OCI-LY7 (cell line): ENCODE results near the gene GSTK1. TPM values are rescaled to one million over a fixed set of nuclear protein-coding genes. Genes with fewer than 3 reads are reported as not detected.

Experiments
- BruUV-seq: library from RNA; stranded (reverse); fragments of 400-500 nt; replicated peaks from 2 replicates; lab custom pipeline; 2021; lab: Mats Ljungman, UMichigan
- CTCF ChIA-PET: fragments of 300-600 bp; sonication (Branson Sonifier 250); formaldehyde crosslinking; loops from one replicate; lab custom pipeline; 2022; ENCODE audit warnings: antibody characterized with exemption; ENCODE audit not compliant: unreplicated experiment; lab: Charles Lee
- POLR2A ChIA-PET: fragments of 300-600 bp; sonication (Branson Sonifier 250); formaldehyde crosslinking; loops from one replicate; lab custom pipeline; 2022; ENCODE audit warnings: antibody characterized with exemption; lab: Charles Lee
- DNase-seq: peaks from one replicate; pipeline ENCODE4 v3.0.0-alpha.2; 2015; ENCODE audit warnings: low spot score
- H2AFZ ChIP-seq: fragments of 200-600 bp; sonication (generic), shearing (Covaris generic); 2 replicates; pipeline ENCODE4 v1.6.1; 2014; ENCODE audit warnings: mild to moderate bottlenecking, antibody characterized with exemption, low read length, moderate library complexity
- H3K27ac ChIP-seq: fragments of 200-600 bp; sonication (generic); 2 replicates; pipeline ENCODE4 v1.5.1; 2014; ENCODE audit warnings: mixed run types, low read depth, mild to moderate bottlenecking, moderate library complexity, low read length, inconsistent platforms; ENCODE audit not compliant: poor library complexity, severe bottlenecking
- H3K36me3 ChIP-seq: fragments of 200-600 bp; sonication (generic); 2 replicates; pipeline ENCODE4 v1.6.1; 2014; ENCODE audit warnings: mild to moderate bottlenecking, antibody characterized with exemption, low read length, moderate library complexity, mixed read lengths; ENCODE audit not compliant: insufficient read depth
- H3K4me1 ChIP-seq: fragments of 200-600 bp; sonication (generic); 2 replicates; pipeline ENCODE4 v1.5.1; 2014; ENCODE audit warnings: mild to moderate bottlenecking, low read length; ENCODE audit not compliant: insufficient read depth, poor library complexity, severe bottlenecking
- H3K4me2 ChIP-seq: fragments of 200-600 bp; sonication (generic); 2 replicates; pipeline ENCODE4 v1.6.1; 2014; ENCODE audit warnings: mild to moderate bottlenecking, low read length
- H3K4me3 ChIP-seq: fragments of 200-600 bp; sonication (generic); 2 replicates; pipeline ENCODE4 v1.5.1; 2014; ENCODE audit warnings: mild to moderate bottlenecking, low read depth, low read length; ENCODE audit not compliant: poor library complexity, severe bottlenecking
- H3K79me2 ChIP-seq: fragments of 200-600 bp; sonication (generic); 2 replicates; pipeline ENCODE4 v1.6.1; 2016; ENCODE audit warnings: low read depth, mild to moderate bottlenecking, low read length, moderate library complexity, mixed read lengths; ENCODE audit not compliant: insufficient read depth
- H3K9me2 ChIP-seq: fragments of 200-600 bp; sonication (generic); 2 replicates; pipeline ENCODE4 v1.6.1; 2016; ENCODE audit warnings: mild to moderate bottlenecking, low read length, mixed read lengths; ENCODE audit not compliant: insufficient read depth
- H3K9me3 ChIP-seq: fragments of 200-600 bp; sonication (generic); 2 replicates; pipeline ENCODE4 v1.6.1; 2014; ENCODE audit warnings: mild to moderate bottlenecking, mixed run types, low read length, mixed read lengths
- H4K20me1 ChIP-seq: fragments of 200-600 bp; sonication (generic); 2 replicates; pipeline ENCODE4 v1.6.1; 2014; ENCODE audit warnings: mild to moderate bottlenecking, antibody characterized with exemption, low read length, moderate library complexity, mixed read lengths; ENCODE audit not compliant: insufficient read depth
- EZH2phosphoT487 ChIP-seq: fragments of 200-600 bp; sonication (generic); IDR thresholded peaks from 2 replicates; pipeline ENCODE4 v1.6.1; 2018; ENCODE audit warnings: low read depth, borderline replicate concordance, mild to moderate bottlenecking, mixed run types, antibody characterized with exemption, low read length, moderate library complexity, mixed read lengths
- intact Hi-C: fragments of 100-400 bp; cut with micrococcal nuclease; formaldehyde crosslinking; loops from one replicate; pipeline ENCODE4 v1.10.0; 2022; ENCODE audit not compliant: unreplicated experiment
- total RNA-seq, 2 experiments: library from RNA; depleted of rRNA in 1 of 2; stranded (reverse); fragments of >200 nt in 1 of 2; shearing (Covaris generic) in 1 of 2; gene quantifications; 2 replicates each; pipeline ENCODE4 v1.2.3, GENCODE V29; 2014 to 2022
- TF ChIP-seq, protein P1 (sequence below): fragments of 200-600 bp; sonication (generic); conservative IDR thresholded peaks from 2 replicates; pipeline ENCODE4 v1.5.1; 2014; ENCODE audit warnings: mild to moderate bottlenecking, antibody characterized with exemption, low read length, moderate library complexity, mixed read lengths

GSTK1 gene
- total RNA-seq, 2 experiments from 2014 or later: 37.8 to 41.6 TPM

GRCh38 chr7:143250199-143250598 lies 13.0 kb upstream of the GSTK1 start:
- H3K9me2 ChIP-seq: no peaks in the 10 kb centered on the region
- POLR2A ChIA-PET: interaction anchor here (0.7 to 2.3 kb wide), 11 partner anchors 9 to 73 kb away, joined by 3 to 6 read pairs (median 3); partner anchors contain the start of genes CASP2 and GSTK1
- intact Hi-C loops: no loop called here
- CTCF ChIA-PET: no interaction called here
- H3K4me1 ChIP-seq: peaks cover 5% of the 10 kb centered on the region
- no peaks in the 10 kb centered on the region for H4K20me1 ChIP-seq
- no peak overlapping the region for H2AFZ ChIP-seq
- no peak for DNase-seq
- H3K79me2 ChIP-seq: no peaks in the 10 kb centered on the region
- peaks cover 5% of the 10 kb centered on the region; the same call in 1 of the 2 replicates for H3K9me3 ChIP-seq
- TF ChIP-seq EZH2phosphoT487: no peak
- TF ChIP-seq, protein P1, sequence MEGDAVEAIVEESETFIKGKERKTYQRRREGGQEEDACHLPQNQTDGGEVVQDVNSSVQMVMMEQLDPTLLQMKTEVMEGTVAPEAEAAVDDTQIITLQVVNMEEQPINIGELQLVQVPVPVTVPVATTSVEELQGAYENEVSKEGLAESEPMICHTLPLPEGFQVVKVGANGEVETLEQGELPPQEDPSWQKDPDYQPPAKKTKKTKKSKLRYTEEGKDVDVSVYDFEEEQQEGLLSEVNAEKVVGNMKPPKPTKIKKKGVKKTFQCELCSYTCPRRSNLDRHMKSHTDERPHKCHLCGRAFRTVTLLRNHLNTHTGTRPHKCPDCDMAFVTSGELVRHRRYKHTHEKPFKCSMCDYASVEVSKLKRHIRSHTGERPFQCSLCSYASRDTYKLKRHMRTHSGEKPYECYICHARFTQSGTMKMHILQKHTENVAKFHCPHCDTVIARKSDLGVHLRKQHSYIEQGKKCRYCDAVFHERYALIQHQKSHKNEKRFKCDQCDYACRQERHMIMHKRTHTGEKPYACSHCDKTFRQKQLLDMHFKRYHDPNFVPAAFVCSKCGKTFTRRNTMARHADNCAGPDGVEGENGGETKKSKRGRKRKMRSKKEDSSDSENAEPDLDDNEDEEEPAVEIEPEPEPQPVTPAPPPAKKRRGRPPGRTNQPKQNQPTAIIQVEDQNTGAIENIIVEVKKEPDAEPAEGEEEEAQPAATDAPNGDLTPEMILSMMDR: no peak
- no TSS peak for BruUV-seq
- no peak overlapping the region for H3K4me2 ChIP-seq
- no peak overlapping the region for H3K27ac ChIP-seq
- H3K4me3 ChIP-seq: no peak overlapping the region
- no peaks in the 10 kb centered on the region for H3K36me3 ChIP-seq

GRCh38 chr7:143250822-143251221 lies 12.4 kb upstream of the GSTK1 start:
- Histone ChIP-seq H3K9me2 (no peaks in the 10 kb centered on the region), H4K20me1 (no peaks in the 10 kb centered on the region), H3K36me3 (no peaks in the 10 kb centered on the region), H2AFZ (no peak overlapping the region), H3K4me1 (peaks cover 5% of the 10 kb centered on the region), H3K9me3 (peaks cover 5% of the 10 kb centered on the region; the same call in 1 of the 2 replicates), H3K79me2 (no peaks in the 10 kb centered on the region), H3K4me3 (no peak overlapping the region), H3K4me2 (no peak overlapping the region), H3K27ac (no peak overlapping the region)
- POLR2A ChIA-PET: interaction anchor here (0.6 to 2.3 kb wide), 7 partner anchors 8 to 1612 kb away, joined by 3 to 6 read pairs (median 3); partner anchors contain the start of gene GSTK1
- DNase-seq: no peak
- intact Hi-C loops: no loop called here
- CTCF ChIA-PET: no interaction called here
- BruUV-seq: no TSS peak
- TF ChIP-seq, protein P1: no peak
- no peak for TF ChIP-seq EZH2phosphoT487

GRCh38 chr7:143252006-143252405 lies 11.2 kb upstream of the GSTK1 start:
- no peak overlapping the region for H2AFZ ChIP-seq
- no peak overlapping the region for H3K4me3 ChIP-seq
- peaks cover 5% of the 10 kb centered on the region; the same call in 1 of the 2 replicates for H3K9me3 ChIP-seq
- intact Hi-C loops: no loop called here
- H3K79me2 ChIP-seq: no peaks in the 10 kb centered on the region
- no peak overlapping the region for H3K4me2 ChIP-seq
- no TSS peak for BruUV-seq
- H3K9me2 ChIP-seq: no peaks in the 10 kb centered on the region
- no peak for DNase-seq
- no peaks in the 10 kb centered on the region for H4K20me1 ChIP-seq
- ChIA-PET CTCF (no interaction called here), POLR2A (interaction anchor here (1.4 kb wide), 1 partner anchor 11 kb away, joined by 3 read pairs; the partner anchor contains the start of gene GSTK1)
- H3K4me1 ChIP-seq: peaks cover 5% of the 10 kb centered on the region
- no peaks in the 10 kb centered on the region for H3K36me3 ChIP-seq
- H3K27ac ChIP-seq: no peak overlapping the region
- no peak for TF ChIP-seq EZH2phosphoT487
- TF ChIP-seq, protein P1: no peak
